Caco-2 (cell line): Measurements from ENCODE around the gene NTNG1. TPM values are rescaled to one million over a fixed set of nuclear protein-coding genes. Genes with fewer than 3 reads are reported as not detected.

Source experiments
- BruUV-seq: library from RNA; stranded (reverse); fragments of 400-500 nt; replicated peaks from 2 replicates; lab custom pipeline; 2021; lab: Mats Ljungman, UMichigan
- CTCF ChIA-PET: fragments of 300-600 bp; sonication (Branson Sonifier 250); formaldehyde crosslinking; loops from one replicate; lab custom pipeline; 2022; ENCODE audit warnings: antibody characterized with exemption; lab: Charles Lee
- POLR2A ChIA-PET: fragments of 300-600 bp; sonication (Branson Sonifier 250); formaldehyde crosslinking; loops from one replicate; lab custom pipeline; 2022; ENCODE audit warnings: antibody characterized with exemption; lab: Charles Lee
- DNase-seq, 2 experiments: peaks; one replicate each; pipeline versions ENCODE4 v3.0.0 to v3.0.0-alpha.2; 2020 to 2022
- H3K27me3 ChIP-seq: replicated peaks from 2 replicates; pipeline ENCODE4 v1.6.0; 2011; ENCODE audit warnings: low read length; ENCODE audit not compliant: control insufficient read depth, insufficient read depth
- H3K36me3 ChIP-seq: 2 replicates; pipeline ENCODE4 v1.5.1; 2011; ENCODE audit warnings: low read length; ENCODE audit not compliant: control insufficient read depth, insufficient read depth
- H3K4me1 ChIP-seq: fragments of 250-450 bp; sonication (Bioruptor Pico); 2 replicates; pipeline ENCODE4 v1.5.1; 2020; ENCODE audit warnings: mild to moderate bottlenecking
- H3K4me3 ChIP-seq: 2 replicates; pipeline ENCODE4 v1.5.1; 2011; ENCODE audit warnings: low read depth, mild to moderate bottlenecking, control low read depth, low read length
- H3K9me3 ChIP-seq: fragments of 250-450 bp; sonication (Bioruptor Pico); 2 replicates; pipeline ENCODE4 v1.5.1; 2020; ENCODE audit warnings: mild to moderate bottlenecking, moderate library complexity
- H3K27ac Mint-ChIP-seq: one replicate; pipeline ENCODE4 v1.8.0; 2022; ENCODE audit warnings: mixed read lengths; ENCODE audit not compliant: unreplicated experiment
- H3K27me3 Mint-ChIP-seq: one replicate; pipeline ENCODE4 v1.8.0; 2022; ENCODE audit warnings: mixed read lengths; ENCODE audit not compliant: insufficient read depth, unreplicated experiment
- H3K36me3 Mint-ChIP-seq: one replicate; pipeline ENCODE4 v1.8.0; 2022; ENCODE audit warnings: mild to moderate bottlenecking, mixed read lengths; ENCODE audit not compliant: insufficient read depth, unreplicated experiment
- H3K4me1 Mint-ChIP-seq: one replicate; pipeline ENCODE4 v1.8.0; 2022; ENCODE audit warnings: low read depth, mixed read lengths; ENCODE audit not compliant: unreplicated experiment
- H3K4me3 Mint-ChIP-seq: one replicate; pipeline ENCODE4 v1.8.0; 2022; ENCODE audit warnings: mild to moderate bottlenecking, moderate library complexity, mixed read lengths; ENCODE audit not compliant: unreplicated experiment
- H3K9me3 Mint-ChIP-seq: one replicate; pipeline ENCODE4 v1.8.0; 2022; ENCODE audit warnings: mixed read lengths; ENCODE audit not compliant: unreplicated experiment
- CTCF ChIP-seq, 2 experiments: fragments of 200-600 bp in 1 of 2; IDR thresholded peaks; 1 replicate in 1 of 2; 2 replicates in 1 of 2; pipeline versions ENCODE4 v1.5.1 to v1.8.0; 2011 to 2022; ENCODE audit warnings: antibody characterized with exemption in 1 of 2, control low read depth in 1 of 2, inconsistent platforms in 1 of 2, low read depth in 1 of 2, low read length in 1 of 2, mild to moderate bottlenecking in 1 of 2, moderate library complexity in 1 of 2; ENCODE audit not compliant: insufficient read depth in 1 of 2, severe bottlenecking in 1 of 2, unreplicated experiment in 1 of 2
- intact Hi-C: fragments of 100-400 bp; cut with micrococcal nuclease; formaldehyde crosslinking; loops from one replicate; pipeline ENCODE4 v1.10.0; 2022; ENCODE audit not compliant: unreplicated experiment
- total RNA-seq: library from RNA; stranded (reverse); gene quantifications from 2 replicates; pipeline ENCODE4 v1.2.3, GENCODE V29; 2022

Gene NTNG1
- total RNA-seq, 1 experiment from 2014 or later, result not detected

DNA sequence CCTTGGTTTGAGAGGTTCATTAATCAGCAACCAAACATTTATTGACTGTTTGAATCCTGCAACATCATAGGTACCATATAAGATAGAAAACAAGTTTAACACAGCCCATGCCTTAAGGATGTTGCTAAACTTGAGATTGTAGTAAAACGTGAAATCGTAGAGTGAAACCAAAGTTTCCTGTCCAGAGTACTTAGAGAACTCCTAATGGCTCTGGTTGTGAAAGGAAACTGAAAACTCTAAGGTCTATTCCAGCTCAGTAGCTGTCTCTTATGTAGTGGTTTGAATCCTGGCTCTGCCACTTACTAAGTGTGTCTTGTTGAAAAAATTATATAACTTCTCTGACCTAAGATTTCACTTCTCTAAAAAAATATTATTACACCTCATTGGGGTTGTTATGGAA is 310.9 kb downstream of the NTNG1 start:
- CTCF ChIA-PET, result no interaction called here
- Histone ChIP-seq H3K36me3 (no peaks in the 10 kb centered on the region), H3K4me1 (no peaks in the 10 kb centered on the region), H3K4me3 (no peak overlapping the region), H3K27me3 (no peaks in the 10 kb centered on the region), H3K9me3 (no peaks in the 10 kb centered on the region)
- no peaks in the 10 kb centered on the region for H3K4me1 Mint-ChIP-seq
- POLR2A ChIA-PET, result no interaction called here
- H3K36me3 Mint-ChIP-seq, result no peaks in the 10 kb centered on the region
- no peak for TF ChIP-seq CTCF (IDR thresholded peaks at IDR 0.05; ENCODE audit: insufficient read depth in 1 of 2, low read depth in 1 of 2, low read length in 1 of 2, severe bottlenecking in 1 of 2, unreplicated experiment in 1 of 2)
- no peak for DNase-seq
- no peak overlapping the region for H3K4me3 Mint-ChIP-seq
- BruUV-seq, result no TSS peak
- no peak overlapping the region for H3K27ac Mint-ChIP-seq
- intact Hi-C loops, result no loop called here
- H3K9me3 Mint-ChIP-seq, result no peaks in the 10 kb centered on the region
- no peaks in the 10 kb centered on the region for H3K27me3 Mint-ChIP-seq

GRCh38 chr1:107454791-107455190 is 314.0 kb downstream of the NTNG1 start:
- intact Hi-C loops, result no loop called here
- POLR2A ChIA-PET, result no interaction called here
- CTCF ChIA-PET, result no interaction called here

DNA sequence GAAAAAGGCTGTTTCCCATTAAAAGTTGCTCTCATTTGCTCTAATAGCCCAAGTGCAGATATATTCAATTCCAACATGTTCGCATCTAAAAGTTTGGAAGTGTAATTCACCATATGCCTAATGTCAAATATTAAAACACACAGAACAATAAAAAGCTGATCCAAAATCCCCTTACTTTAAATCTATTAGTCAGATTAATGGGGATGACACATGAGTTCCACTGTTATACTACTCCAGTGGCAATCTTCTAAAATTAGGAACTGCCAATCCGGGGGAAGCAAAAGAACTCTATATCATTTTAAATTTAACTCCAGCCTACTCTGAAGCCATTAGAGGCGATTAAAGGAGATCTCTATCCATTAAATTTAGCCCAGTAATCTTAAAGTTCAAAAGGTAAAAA is 317.1 kb downstream of the NTNG1 start:
- no peaks in the 10 kb centered on the region for H3K36me3 Mint-ChIP-seq
- Histone ChIP-seq H3K4me3 (no peak overlapping the region), H3K9me3 (no peaks in the 10 kb centered on the region), H3K27me3 (no peaks in the 10 kb centered on the region), H3K4me1 (no peaks in the 10 kb centered on the region), H3K36me3 (no peaks in the 10 kb centered on the region)
- DNase-seq, result no peak
- H3K27me3 Mint-ChIP-seq, result peaks cover 3% of the 10 kb centered on the region
- no peaks in the 10 kb centered on the region for H3K9me3 Mint-ChIP-seq
- ChIA-PET POLR2A (no interaction called here), CTCF (interaction anchor here (0.7 kb wide), 1 partner anchor 19 kb away, joined by 3 read pairs; no protein-coding TSS in a partner anchor)
- no TSS peak for BruUV-seq
- H3K4me3 Mint-ChIP-seq, result no peak overlapping the region
- no peaks in the 10 kb centered on the region for H3K4me1 Mint-ChIP-seq
- TF ChIP-seq CTCF (IDR thresholded peaks at IDR 0.05; ENCODE audit: insufficient read depth in 1 of 2, low read depth in 1 of 2, low read length in 1 of 2, severe bottlenecking in 1 of 2, unreplicated experiment in 1 of 2), result no peak
- intact Hi-C loops, result no loop called here
- no peak overlapping the region for H3K27ac Mint-ChIP-seq

More at GRCh38 chr1:107454791-107455190, 314.0 kb downstream of the NTNG1 start:
- Mint-ChIP-seq H3K27me3 (no peaks in the 10 kb centered on the region), H3K9me3 (no peaks in the 10 kb centered on the region), H3K4me1 (no peaks in the 10 kb centered on the region), H3K27ac (no peak overlapping the region), H3K4me3 (no peak overlapping the region), H3K36me3 (no peaks in the 10 kb centered on the region)
- H3K27me3 ChIP-seq, result no peaks in the 10 kb centered on the region
- DNase-seq, result no peak
- no peaks in the 10 kb centered on the region for H3K4me1 ChIP-seq
- TF ChIP-seq CTCF (IDR thresholded peaks at IDR 0.05; ENCODE audit: insufficient read depth in 1 of 2, low read depth in 1 of 2, low read length in 1 of 2, severe bottlenecking in 1 of 2, unreplicated experiment in 1 of 2), result no peak
- H3K36me3 ChIP-seq, result no peaks in the 10 kb centered on the region
- BruUV-seq, result no TSS peak
- H3K9me3 ChIP-seq, result no peaks in the 10 kb centered on the region
- H3K4me3 ChIP-seq, result no peak overlapping the region
